ENCODE data around the gene INPP4A. TPM values are rescaled to one million over a fixed set of nuclear protein-coding genes. Genes with fewer than 3 reads are reported as not detected.
A peak's percentile ranks its signal among the peaks of the same experiment; 100 is the strongest.

The INPP4A gene
- total RNA-seq, 4 donors from 2014 or later: 7.4 to 17.9 (median 9.4) TPM

DNA sequence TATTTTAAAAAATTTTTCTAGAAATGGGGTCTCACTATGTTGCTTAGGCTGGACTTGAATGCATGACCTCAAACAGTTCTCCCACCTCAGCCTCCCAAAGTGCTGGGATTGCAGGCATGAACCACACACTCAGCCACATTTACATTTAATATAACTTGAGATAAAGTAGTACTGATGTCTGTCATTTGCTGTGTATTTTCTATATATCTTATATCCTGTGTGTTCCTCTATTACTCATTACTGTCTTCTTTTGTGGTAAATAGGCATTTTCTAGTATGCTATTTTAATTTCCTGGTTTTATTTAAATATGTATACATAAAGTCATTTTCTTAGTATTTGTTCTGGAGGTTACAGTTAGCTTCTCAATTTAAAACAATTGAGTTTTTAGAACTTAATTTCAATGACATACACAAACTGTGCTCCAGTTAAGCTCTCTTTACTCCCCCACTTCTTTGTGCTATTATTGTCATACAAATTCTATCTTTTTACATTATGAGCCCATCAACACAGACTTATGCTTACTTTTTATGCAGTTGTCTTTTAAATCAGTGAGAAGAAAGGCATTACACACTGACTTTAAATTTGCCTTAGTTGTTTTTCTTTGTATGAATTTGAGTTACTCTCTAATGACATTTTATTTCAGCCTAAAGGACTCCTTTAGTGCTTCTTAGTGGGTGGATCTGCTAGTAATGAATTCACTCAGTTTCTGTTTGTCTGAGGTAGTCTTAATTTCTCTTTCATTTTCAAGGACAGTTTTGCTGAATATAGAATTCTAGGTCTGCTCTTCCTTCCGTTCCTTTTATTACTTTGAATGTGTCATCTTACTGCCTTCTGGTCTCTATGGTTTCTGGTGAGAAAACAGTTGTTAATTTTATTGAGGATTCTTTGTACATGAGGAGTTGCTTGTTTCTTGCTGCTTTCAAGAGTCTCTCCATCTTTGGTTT lies 6.2 kb upstream of the INPP4A start:
- TF ChIP-seq POLR2A (IDR thresholded peaks at IDR 0.05): no peak
- TF ChIP-seq, protein P1, sequence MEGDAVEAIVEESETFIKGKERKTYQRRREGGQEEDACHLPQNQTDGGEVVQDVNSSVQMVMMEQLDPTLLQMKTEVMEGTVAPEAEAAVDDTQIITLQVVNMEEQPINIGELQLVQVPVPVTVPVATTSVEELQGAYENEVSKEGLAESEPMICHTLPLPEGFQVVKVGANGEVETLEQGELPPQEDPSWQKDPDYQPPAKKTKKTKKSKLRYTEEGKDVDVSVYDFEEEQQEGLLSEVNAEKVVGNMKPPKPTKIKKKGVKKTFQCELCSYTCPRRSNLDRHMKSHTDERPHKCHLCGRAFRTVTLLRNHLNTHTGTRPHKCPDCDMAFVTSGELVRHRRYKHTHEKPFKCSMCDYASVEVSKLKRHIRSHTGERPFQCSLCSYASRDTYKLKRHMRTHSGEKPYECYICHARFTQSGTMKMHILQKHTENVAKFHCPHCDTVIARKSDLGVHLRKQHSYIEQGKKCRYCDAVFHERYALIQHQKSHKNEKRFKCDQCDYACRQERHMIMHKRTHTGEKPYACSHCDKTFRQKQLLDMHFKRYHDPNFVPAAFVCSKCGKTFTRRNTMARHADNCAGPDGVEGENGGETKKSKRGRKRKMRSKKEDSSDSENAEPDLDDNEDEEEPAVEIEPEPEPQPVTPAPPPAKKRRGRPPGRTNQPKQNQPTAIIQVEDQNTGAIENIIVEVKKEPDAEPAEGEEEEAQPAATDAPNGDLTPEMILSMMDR (IDR thresholded peaks at IDR 0.05): no peak
- H3K27ac ChIP-seq: no peak overlapping the region
- H3K4me3 ChIP-seq: no peak overlapping the region
- no peaks in the 10 kb centered on the region for H3K4me1 ChIP-seq
- WGBS, 2 donors: 35 to 67% methylated on average over 1 of the region's 1 CpG
- DNase-seq: no peak
- no peaks in the 10 kb centered on the region for H3K36me3 ChIP-seq
- peaks cover 0 to 4% (median 0%) of the 10 kb centered on the region in 3 donors for H3K9me3 ChIP-seq
- intact Hi-C loops (cut with DNase I): no loop called here
- H3K27me3 ChIP-seq: no peaks in the 10 kb centered on the region

DNA sequence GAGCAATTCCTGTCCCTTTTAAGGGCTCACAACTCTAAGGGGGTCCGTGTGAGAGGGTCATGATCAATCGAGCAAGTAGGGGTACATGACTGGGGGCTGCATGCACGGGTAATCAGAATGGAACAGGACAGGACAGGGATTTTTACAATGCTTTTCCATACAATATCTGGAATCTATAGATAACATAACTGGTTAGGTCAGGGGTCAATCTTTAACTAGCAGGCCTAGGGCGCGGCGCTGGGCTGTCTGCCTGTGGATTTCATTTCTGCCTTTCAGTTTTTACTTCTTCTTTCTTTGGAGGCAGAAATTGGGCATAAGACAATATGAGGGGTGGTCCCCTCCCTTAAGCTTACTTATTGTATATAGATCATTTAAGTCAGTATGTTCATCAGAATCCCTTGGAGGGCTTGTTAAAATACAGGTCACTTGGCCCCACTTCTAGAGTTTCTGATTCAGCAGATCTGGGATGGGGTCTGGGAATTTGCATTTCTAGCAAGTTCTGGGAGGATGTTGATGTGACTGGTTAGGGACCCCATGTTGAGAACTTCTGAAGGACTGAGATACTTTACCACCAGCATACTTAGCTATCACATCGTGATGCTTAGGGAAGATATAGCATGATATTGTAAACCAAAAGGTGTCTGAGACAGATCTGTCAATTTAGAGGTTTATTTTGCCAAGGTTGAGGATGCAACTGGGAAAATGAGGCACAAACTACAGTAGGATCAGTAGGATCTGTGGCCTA lies 2.8 kb upstream of the INPP4A start:
- Histone ChIP-seq H3K27me3 (no peaks in the 10 kb centered on the region), H3K4me1 (peaks cover 4 to 26% (median 12%) of the 10 kb centered on the region in 3 donors), H3K4me3 (no peak overlapping the region), H3K9me3 (no peaks in the 10 kb centered on the region), H3K36me3 (no peaks in the 10 kb centered on the region), H3K27ac (no peak overlapping the region)
- TF ChIP-seq POLR2A (IDR thresholded peaks at IDR 0.05): no peak
- TF ChIP-seq, protein P1 (IDR thresholded peaks at IDR 0.05): no peak
- 77 to 80% methylated on average over 7 of the region's 7 CpGs for WGBS, 2 donors
- DNase-seq: no peak
- intact Hi-C loops (cut with DNase I): no loop called here

DNA sequence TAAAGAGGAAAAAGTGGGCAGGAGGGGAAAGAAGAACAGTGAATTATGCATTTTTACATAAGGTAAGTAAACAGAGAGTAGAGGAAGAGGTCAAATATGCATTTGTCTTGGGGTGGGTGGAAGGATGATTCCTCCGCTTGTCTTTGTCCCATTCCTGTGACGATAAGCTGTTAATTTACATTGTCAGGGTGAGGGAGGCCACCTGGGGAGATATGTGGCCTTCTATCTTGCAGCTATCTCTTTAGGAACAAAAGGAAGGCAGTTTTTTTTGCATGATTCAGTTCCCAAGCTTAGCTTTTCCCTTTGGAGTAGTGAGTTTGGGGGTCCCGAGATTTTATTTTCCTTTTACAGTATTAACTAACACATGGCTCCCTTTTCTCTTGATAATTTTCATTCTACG lies 2.2 kb upstream of the INPP4A start:
- Histone ChIP-seq H3K27ac (no peak overlapping the region), H3K4me1 (peaks cover 5 to 32% (median 12%) of the 10 kb centered on the region in 3 donors), H3K9me3 (no peaks in the 10 kb centered on the region), H3K4me3 (no peak overlapping the region), H3K36me3 (no peaks in the 10 kb centered on the region), H3K27me3 (no peaks in the 10 kb centered on the region)
- WGBS, 2 donors: 69 to 74% methylated on average over 4 of the region's 4 CpGs
- intact Hi-C loops (cut with DNase I): no loop called here
- DNase-seq: no peak
- TF ChIP-seq, protein P1 (IDR thresholded peaks at IDR 0.05): no peak
- TF ChIP-seq POLR2A (IDR thresholded peaks at IDR 0.05): no peak

DNA sequence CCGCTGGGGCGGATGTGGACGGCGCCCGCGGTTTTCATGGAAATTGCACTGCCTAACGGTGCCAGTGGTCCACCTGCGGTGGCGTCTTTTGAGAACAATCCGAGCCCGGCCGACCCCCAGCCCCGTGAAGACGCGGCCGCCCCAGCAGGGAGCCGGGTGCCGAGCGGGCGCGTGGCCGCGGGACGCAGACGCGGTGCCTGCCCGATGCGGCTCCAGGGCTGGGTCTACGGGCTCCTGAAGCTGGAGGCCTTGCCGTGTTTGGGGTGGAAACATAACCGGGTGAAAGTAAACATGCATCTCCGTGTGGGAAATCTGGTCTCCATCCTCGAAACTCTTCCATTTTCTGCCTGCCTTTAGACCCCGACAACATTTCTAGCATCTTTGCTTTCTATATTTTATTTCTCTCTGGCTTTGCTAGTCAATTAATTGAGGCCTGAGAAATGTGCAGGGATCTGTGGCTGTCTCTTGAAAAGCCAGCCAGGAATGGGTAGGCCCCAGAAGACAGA lies 572 bp downstream of the INPP4A start:
- intact Hi-C loops (cut with DNase I): no loop called here
- TF ChIP-seq, protein P1 (IDR thresholded peaks at IDR 0.05): no peak
- TF ChIP-seq POLR2A (IDR thresholded peaks at IDR 0.05): no peak
- H3K27me3 ChIP-seq: no peaks in the 10 kb centered on the region
- H3K4me1 ChIP-seq: peaks cover 5 to 41% (median 14%) of the 10 kb centered on the region in 3 donors
- no peaks in the 10 kb centered on the region for H3K36me3 ChIP-seq
- H3K4me3 ChIP-seq: peak overlapping the region; percentile 66 to 96 (median 81)
- no peak for DNase-seq
- peak overlapping the region; percentile 63 to 93 (median 82) for H3K27ac ChIP-seq
- 0 to 1% methylated on average over 4 to 11 of the region's 34 CpGs for WGBS, 2 donors
- H3K9me3 ChIP-seq: no peaks in the 10 kb centered on the region

Measured in esophagus squamous epithelium (tissue), 5 donors.